GM12874 (cell line): ENCODE measurements around the gene KRT35.

Source experiments
- TF ChIP-seq, protein P1 (sequence below): IDR thresholded peaks from 2 replicates; pipeline ENCODE4 v1.5.1; 2011; ENCODE audit warnings: low read depth, mild to moderate bottlenecking, control low read depth, low read length, moderate library complexity; ENCODE audit not compliant: insufficient read depth

The KRT35 gene

DNA sequence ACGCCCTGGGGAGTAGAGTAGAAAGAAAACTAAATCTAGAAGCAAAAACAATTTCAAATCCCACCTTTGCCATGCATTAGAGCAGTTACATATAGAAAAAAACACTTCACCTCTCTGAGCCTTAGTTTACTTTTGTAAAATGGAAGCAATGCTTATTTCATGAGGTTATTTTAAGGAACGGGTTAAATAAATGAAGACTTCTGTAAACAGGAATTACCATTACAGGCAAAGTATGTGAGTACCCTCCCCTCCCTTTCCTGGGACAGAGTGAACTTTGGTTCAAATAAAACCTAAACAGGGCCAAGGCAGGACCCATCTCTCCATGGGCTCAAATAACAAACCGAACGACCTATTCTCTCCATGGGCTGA lies 42.3 kb upstream of the KRT35 start:
- TF ChIP-seq, protein P1, sequence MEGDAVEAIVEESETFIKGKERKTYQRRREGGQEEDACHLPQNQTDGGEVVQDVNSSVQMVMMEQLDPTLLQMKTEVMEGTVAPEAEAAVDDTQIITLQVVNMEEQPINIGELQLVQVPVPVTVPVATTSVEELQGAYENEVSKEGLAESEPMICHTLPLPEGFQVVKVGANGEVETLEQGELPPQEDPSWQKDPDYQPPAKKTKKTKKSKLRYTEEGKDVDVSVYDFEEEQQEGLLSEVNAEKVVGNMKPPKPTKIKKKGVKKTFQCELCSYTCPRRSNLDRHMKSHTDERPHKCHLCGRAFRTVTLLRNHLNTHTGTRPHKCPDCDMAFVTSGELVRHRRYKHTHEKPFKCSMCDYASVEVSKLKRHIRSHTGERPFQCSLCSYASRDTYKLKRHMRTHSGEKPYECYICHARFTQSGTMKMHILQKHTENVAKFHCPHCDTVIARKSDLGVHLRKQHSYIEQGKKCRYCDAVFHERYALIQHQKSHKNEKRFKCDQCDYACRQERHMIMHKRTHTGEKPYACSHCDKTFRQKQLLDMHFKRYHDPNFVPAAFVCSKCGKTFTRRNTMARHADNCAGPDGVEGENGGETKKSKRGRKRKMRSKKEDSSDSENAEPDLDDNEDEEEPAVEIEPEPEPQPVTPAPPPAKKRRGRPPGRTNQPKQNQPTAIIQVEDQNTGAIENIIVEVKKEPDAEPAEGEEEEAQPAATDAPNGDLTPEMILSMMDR: no peak

DNA sequence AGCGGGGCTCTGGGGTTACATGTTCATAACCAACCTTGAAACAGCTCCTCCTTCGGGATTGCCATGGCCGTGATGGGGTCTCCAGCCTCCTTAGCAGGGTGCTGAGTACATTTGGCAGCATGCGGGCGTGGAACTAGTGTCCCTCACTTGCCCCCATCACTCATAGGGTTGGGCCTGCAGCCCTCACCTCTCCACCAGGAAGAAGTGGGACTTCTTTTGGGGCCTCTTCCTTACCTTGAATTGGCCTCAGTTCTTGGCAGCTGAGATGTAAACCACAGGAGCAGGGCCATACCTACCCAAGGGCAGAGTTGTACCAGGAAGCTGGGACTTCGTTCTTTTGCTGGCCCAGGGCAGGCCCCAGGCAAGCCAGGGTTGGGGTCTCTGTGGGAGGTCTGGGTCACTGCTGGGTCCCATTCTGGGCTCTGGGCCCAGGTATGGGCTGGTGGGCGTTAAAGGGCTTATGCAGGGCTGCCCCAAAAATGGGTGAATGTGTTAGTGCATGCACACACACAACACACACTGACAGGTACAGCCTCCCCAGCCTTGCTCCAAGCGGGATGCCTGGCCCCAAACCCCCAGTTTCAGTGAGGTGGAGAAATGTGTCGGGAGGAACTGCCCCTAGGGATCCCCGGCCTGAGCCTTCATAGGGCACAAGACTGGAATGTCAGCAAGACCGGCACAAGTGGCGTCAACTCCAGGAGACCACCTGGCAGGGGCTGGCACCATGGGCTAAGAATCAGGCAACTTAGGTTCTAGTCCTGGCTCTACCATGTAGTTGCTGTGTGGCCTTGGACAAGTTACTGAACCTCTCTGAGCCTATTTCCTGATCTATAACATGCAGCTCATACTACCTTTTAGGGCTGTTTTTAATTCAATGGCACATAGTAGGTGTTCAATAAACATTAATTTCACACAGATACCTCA lies 41.6 kb upstream of the KRT35 start:
- TF ChIP-seq, protein P1: no peak

DNA sequence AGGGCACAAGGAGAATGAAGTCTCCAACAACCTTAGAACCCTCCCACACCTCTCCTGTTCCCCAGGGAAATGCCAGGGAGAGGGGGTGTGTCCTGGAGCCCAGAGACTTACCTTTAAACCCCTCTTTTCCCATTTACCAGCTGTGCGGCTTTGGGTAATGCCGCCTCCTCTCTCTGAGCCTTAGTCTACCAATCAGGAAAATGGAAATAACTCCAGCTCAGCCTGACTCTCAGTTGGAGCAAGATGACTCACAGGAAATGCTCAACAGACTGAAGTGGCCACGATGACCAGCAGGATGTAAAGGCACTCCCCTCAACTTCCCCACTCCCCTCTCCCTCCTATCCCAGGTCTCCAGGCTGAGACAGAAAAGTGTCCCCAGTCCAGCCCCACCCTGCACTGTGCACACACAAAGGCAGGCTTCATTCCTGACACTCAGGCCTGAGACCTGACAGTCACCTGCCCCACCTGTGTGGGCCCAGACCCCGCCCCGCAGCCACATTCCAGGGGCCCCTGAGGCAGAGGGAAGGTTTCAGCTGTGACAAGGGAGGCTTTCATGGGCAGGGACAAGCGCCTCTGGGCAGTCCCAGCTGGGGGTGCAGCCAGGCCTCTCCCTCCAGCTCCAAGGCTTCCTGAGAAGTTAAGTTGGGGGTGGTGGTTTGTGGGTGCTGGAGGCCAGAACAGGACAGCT lies 40.8 kb upstream of the KRT35 start:
- TF ChIP-seq, protein P1: no peak

DNA sequence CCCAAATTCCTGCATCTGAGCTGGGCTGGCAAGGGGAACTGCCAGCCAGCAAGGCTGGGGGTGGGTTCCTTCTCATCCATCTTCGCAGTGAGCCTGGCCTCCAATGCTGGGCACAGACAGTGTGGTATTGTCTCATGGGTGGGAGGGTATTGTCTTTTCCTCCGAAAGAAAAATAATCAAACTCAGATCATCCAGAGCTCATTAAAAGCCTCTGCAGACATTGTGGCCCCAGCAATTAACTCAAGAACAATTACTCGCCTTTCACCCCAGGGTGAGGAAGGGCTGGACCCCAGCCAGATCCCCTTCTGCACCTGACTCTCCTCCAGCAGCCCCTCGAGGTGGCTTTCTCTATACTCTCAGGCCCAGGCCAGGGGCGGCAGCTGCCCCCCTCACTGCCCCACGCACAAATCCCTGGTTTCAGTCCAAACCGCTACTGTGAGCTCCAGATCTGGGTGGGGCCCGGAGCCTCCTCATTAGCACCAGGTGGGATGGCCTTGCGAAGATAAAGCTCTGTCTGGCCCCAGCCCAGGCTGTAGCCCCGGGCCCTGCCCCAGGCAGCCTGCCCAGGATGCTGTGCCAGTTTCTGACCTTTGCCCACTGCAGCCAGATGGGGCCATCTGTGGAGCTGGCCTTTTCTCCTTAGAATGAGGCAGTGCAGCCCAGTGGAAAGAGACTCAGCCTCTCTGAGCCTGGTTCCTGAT lies 40.0 kb upstream of the KRT35 start:
- TF ChIP-seq, protein P1: no peak

DNA sequence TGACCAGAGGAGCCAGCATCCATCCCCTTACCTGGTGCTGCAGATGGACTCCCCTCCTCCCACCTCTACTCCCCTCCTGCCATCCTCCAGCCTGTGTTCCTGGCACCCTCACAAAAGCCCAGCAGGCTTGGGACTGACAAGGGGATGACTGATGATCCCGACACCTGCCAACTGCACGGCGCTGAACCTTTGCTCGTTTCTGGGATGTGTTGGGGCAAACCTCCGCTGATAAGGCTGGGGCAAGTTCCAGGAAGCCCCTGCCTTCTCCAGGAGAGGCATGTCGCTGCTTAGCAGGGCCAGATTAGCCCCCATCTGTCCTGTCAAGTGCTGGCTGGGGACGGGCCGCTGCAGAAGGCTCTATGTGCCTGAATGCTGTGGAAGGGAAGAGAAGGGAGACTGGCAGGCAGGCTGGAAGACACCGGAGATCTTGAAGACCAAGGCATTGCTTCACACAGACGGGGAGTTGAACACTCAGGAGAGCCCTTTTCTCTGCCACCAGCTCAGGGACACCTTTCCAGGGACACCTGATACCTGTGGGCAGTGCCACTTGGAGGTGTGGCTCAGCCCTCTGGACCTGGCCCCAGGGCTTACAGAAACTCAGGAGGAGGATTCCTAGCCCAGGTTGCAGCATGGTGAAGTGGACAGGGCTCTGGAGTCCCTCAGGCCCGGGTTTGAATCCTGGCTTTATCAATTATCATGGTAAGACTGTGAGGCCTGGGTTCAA lies 38.7 kb upstream of the KRT35 start:
- TF ChIP-seq, protein P1: no peak

DNA sequence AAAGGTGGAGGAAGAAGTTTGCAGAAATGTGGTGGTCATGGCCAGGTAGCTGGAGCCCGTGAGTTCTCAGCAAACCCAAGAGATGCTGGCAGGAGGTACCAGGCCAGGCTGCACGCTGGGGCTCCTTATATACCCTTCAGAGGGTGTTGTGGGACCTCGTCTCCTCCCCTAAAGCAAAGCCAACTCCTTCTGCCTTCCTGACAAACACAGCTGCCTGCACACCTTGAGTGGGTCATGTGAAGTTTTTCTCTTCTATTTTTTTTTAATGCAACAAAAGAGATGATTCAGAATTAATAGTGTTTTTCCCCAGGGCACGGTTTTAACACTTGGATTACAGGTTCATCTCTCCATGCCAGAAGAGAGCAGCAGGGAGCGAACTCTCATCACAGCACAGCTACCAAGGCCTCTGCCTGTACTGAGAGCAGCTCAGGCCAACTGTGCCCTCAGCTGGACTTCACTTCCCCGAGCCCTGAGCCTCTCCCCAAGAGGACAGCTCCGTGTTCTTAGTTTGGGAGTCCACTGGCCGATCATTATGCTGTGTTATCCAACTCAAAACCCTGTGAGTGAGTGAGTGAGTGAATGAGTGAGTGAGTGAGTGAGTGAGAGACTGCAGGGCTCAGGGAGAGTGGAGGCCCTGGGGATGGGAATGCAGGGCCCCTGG lies 38.0 kb upstream of the KRT35 start, which contains the start of gene KRT15:
Gene KRT15 (minus strand): TSS at position 102 of the 661 bp plus-strand sequence. CDS start 63 bp downstream, at position 39.
- TF ChIP-seq, protein P1: no peak
